ENCODE data around the gene CES3.

CES3 gene

DNA sequence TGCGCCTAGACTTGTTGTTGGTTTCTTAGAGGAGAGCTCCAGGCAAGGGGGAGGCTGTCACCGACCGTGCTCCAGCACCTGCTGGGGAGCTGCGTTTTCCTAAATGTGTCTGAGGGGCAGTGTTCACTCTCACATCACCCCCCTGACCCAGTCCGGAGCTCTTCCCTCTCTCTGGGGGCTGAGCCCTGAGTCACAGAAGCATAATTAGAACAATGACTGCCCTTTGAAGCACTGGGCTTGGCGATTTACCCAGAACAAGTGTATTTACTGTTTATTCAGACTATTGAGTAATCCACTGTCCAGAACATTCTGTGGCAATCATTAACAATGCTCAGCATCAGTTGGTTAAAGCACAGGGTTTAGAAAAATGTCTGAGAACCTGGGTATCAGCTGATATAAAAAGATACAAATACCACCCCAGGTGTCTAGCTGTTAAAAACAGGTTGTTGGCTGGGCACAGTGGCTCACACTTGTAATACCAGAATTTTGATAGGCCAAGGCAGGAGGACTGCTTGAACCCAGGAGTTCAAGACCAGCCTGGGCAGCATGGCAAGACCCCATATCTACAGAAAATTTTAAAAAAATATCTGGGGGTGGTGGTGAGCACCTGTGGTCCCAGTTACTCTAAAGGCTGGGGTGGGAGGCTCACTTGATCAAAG lies 35.4 kb downstream of the CES3 start:
- Histone ChIP-seq H3K9me2 (replicated peaks; ENCODE audit: insufficient read depth, low read length) (no peaks in the 10 kb centered on the region), H3F3A (ENCODE audit: insufficient read depth) (no peaks in the 10 kb centered on the region), H4K20me1 (ENCODE audit: low read depth, low read length) (no peaks in the 10 kb centered on the region; the same call in 1 of the 2 replicates), H3K4me2 (ENCODE audit: low read depth, low read length, poor library complexity, severe bottlenecking) (no peak overlapping the region), H3K9ac (ENCODE audit: low read length) (no peak overlapping the region), H3K36me3 (ENCODE audit: low read length) (no peaks in the 10 kb centered on the region), H3K27ac (ENCODE audit: low read depth, low read length) (no peak overlapping the region), H3K27me3 (ENCODE audit: low read length) (no peaks in the 10 kb centered on the region), H2AFZ (ENCODE audit: low read depth, low read length, severe bottlenecking) (no peak overlapping the region), H3K9me3 (ENCODE audit: insufficient read depth, low read length) (no peaks in the 10 kb centered on the region), H3K4me3 (ENCODE audit: insufficient read depth, low read length, poor library complexity, severe bottlenecking) (no peak overlapping the region), H3K79me2 (ENCODE audit: insufficient read depth, low read length) (no peaks in the 10 kb centered on the region)
- TF ChIP-seq, protein P1, sequence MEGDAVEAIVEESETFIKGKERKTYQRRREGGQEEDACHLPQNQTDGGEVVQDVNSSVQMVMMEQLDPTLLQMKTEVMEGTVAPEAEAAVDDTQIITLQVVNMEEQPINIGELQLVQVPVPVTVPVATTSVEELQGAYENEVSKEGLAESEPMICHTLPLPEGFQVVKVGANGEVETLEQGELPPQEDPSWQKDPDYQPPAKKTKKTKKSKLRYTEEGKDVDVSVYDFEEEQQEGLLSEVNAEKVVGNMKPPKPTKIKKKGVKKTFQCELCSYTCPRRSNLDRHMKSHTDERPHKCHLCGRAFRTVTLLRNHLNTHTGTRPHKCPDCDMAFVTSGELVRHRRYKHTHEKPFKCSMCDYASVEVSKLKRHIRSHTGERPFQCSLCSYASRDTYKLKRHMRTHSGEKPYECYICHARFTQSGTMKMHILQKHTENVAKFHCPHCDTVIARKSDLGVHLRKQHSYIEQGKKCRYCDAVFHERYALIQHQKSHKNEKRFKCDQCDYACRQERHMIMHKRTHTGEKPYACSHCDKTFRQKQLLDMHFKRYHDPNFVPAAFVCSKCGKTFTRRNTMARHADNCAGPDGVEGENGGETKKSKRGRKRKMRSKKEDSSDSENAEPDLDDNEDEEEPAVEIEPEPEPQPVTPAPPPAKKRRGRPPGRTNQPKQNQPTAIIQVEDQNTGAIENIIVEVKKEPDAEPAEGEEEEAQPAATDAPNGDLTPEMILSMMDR (IDR thresholded peaks at IDR 0.05; ENCODE audit: insufficient read depth, low read length, poor library complexity, severe bottlenecking) = no peak
- no peak for TF ChIP-seq EZH2phosphoT487 (conservative IDR thresholded peaks at IDR 0.05; ENCODE audit: low read length)

DNA sequence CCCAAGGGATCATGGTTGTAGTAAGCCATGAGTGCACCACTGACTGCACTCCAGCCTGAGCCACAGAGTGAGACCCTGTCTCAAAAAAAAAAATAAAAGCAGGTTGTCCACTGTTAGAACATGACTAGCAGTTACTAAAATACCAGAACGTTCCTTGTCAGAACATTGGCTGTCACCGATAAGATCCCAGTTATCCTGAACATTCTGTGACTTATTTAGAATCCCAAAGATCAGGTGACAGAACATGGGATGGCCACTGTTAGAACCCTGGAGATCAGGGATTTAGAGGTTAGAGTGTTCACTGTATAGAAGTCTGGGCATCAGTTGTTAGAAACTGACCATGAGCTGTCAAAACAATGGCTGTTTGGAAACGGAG lies 35.9 kb downstream of the CES3 start:
- no peak for TF ChIP-seq EZH2phosphoT487 (conservative IDR thresholded peaks at IDR 0.05; ENCODE audit: low read length)
- TF ChIP-seq, protein P1 (IDR thresholded peaks at IDR 0.05; ENCODE audit: insufficient read depth, low read length, poor library complexity, severe bottlenecking) = no peak
- Histone ChIP-seq H3K27ac (ENCODE audit: low read depth, low read length) (no peak overlapping the region), H3K4me3 (ENCODE audit: insufficient read depth, low read length, poor library complexity, severe bottlenecking) (no peak overlapping the region), H3K9me3 (ENCODE audit: insufficient read depth, low read length) (no peaks in the 10 kb centered on the region), H3K9ac (ENCODE audit: low read length) (no peak overlapping the region), H3F3A (ENCODE audit: insufficient read depth) (no peaks in the 10 kb centered on the region), H3K27me3 (ENCODE audit: low read length) (no peaks in the 10 kb centered on the region), H2AFZ (ENCODE audit: low read depth, low read length, severe bottlenecking) (no peak overlapping the region), H3K79me2 (ENCODE audit: insufficient read depth, low read length) (no peaks in the 10 kb centered on the region), H3K4me2 (ENCODE audit: low read depth, low read length, poor library complexity, severe bottlenecking) (no peak overlapping the region), H3K9me2 (replicated peaks; ENCODE audit: insufficient read depth, low read length) (no peaks in the 10 kb centered on the region), H4K20me1 (ENCODE audit: low read depth, low read length) (no peaks in the 10 kb centered on the region; the same call in 1 of the 2 replicates), H3K36me3 (ENCODE audit: low read length) (no peaks in the 10 kb centered on the region)

DNA sequence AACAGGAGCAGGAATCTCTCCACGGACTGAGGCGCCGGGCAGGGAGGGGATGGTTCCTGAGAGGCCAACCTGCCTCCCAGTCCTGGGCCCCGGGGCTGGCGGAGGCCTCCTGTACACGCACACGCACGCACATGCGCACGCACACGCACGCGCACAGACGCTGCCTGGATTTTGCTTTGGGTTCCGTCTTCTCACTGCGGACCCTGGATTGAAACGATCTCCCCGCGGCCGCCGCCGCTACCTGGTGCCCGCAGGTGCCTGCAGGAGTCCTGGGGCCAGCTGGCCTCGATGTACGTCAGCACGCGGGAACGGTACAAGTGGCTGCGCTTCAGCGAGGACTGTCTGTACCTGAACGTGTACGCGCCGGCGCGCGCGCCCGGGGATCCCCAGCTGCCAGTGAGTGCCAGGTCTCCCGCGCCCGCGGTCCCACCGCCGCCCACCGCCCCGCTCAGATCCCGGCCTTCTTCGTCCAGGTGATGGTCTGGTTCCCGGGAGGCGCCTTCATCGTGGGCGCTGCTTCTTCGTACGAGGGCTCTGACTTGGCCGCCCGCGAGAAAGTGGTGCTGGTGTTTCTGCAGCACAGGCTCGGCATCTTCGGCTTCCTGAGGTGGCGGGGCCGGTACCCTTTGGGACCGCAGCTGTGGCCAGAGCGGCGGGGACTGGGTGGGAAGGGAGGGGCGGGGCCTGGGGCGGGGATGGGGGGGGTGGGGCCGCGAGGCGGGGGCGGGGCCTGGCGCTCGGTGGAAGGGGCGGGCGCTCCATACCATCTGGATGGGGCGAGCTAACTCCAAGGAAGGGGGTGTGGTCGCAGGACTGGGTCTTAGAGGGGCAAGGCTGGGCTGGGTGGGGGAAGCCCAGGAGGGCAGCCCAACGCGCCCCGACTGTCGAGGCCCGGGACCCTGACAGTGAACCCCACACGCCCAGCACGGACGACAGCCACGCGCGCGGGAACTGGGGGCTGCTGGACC lies 39.6 kb downstream of the CES3 start:
- no peaks in the 10 kb centered on the region for H3K9me2 ChIP-seq (replicated peaks; ENCODE audit: insufficient read depth, low read length)
- H3K36me3 ChIP-seq (ENCODE audit: low read length) = no peaks in the 10 kb centered on the region
- H4K20me1 ChIP-seq (ENCODE audit: low read depth, low read length) = no peaks in the 10 kb centered on the region; the same call in 1 of the 2 replicates
- TF ChIP-seq EZH2phosphoT487 (conservative IDR thresholded peaks at IDR 0.05; ENCODE audit: low read length) = no peak
- TF ChIP-seq, protein P1 (IDR thresholded peaks at IDR 0.05; ENCODE audit: insufficient read depth, low read length, poor library complexity, severe bottlenecking) = no peak
- no peaks in the 10 kb centered on the region for H3K79me2 ChIP-seq (ENCODE audit: insufficient read depth, low read length)
- H3K4me2 ChIP-seq (ENCODE audit: low read depth, low read length, poor library complexity, severe bottlenecking) = peak overlapping the region; percentile 90
- H3K9me3 ChIP-seq (ENCODE audit: insufficient read depth, low read length) = no peaks in the 10 kb centered on the region
- peak overlapping the region; percentile 77 for H3K4me3 ChIP-seq (ENCODE audit: insufficient read depth, low read length, poor library complexity, severe bottlenecking)
- H3K27ac ChIP-seq (ENCODE audit: low read depth, low read length) = no peak overlapping the region
- H3K9ac ChIP-seq (ENCODE audit: low read length) = peak overlapping the region; percentile 48
- no peaks in the 10 kb centered on the region for H3F3A ChIP-seq (ENCODE audit: insufficient read depth)
- H2AFZ ChIP-seq (ENCODE audit: low read depth, low read length, severe bottlenecking) = peak overlapping the region; percentile 98
- no peaks in the 10 kb centered on the region for H3K27me3 ChIP-seq (ENCODE audit: low read length)
